Hepatocyte (in vitro differentiated cells): Measurements from ENCODE around the gene VPS33B. TPM values are rescaled to one million over a fixed set of nuclear protein-coding genes. Genes with fewer than 3 reads are reported as not detected.

Source experiments
- DNase-seq: peaks from one replicate; pipeline ENCODE4 v3.0.0-alpha.2; 2016; ENCODE audit warnings: low spot score
- H2AFZ ChIP-seq: fragments of 200-600 bp; sonication (generic); 2 replicates; pipeline ENCODE4 v1.6.0; 2016; ENCODE audit warnings: antibody characterized with exemption, mild to moderate bottlenecking
- H3K27ac ChIP-seq: fragments of 200-600 bp; sonication (generic); 2 replicates; pipeline ENCODE4 v1.5.1; 2016; ENCODE audit warnings: mild to moderate bottlenecking
- H3K27me3 ChIP-seq: fragments of 200-600 bp; sonication (generic); 2 replicates; pipeline ENCODE4 v1.6.1; 2016
- H3K36me3 ChIP-seq: fragments of 200-600 bp; sonication (generic); replicated peaks from 2 replicates; pipeline ENCODE4 v1.5.1; 2016; ENCODE audit warnings: low read depth; ENCODE audit not compliant: insufficient read depth
- H3K4me1 ChIP-seq: fragments of 200-600 bp; sonication (generic); 2 replicates; pipeline ENCODE4 v1.5.1; 2016; ENCODE audit warnings: mild to moderate bottlenecking, moderate library complexity; ENCODE audit not compliant: insufficient read depth
- H3K4me2 ChIP-seq: fragments of 200-600 bp; sonication (generic); 2 replicates; pipeline ENCODE4 v1.6.0; 2016
- H3K4me3 ChIP-seq: fragments of 200-600 bp; sonication (generic); 2 replicates; pipeline ENCODE4 v1.5.1; 2016; ENCODE audit warnings: mild to moderate bottlenecking
- H3K79me2 ChIP-seq: fragments of 200-600 bp; sonication (generic); 2 replicates; pipeline ENCODE4 v1.6.0; 2017; ENCODE audit warnings: mild to moderate bottlenecking
- H3K9me2 ChIP-seq: fragments of 200-600 bp; sonication (generic); replicated peaks from 2 replicates; pipeline ENCODE4 v1.6.0; 2017; ENCODE audit warnings: mild to moderate bottlenecking; ENCODE audit not compliant: insufficient read depth
- H3K9me3 ChIP-seq: fragments of 200-600 bp; sonication (generic); 2 replicates; pipeline ENCODE4 v1.5.1; 2016; ENCODE audit warnings: low read depth, mild to moderate bottlenecking
- H4K20me1 ChIP-seq: fragments of 200-600 bp; sonication (generic); 2 replicates; pipeline ENCODE4 v1.6.0; 2016; ENCODE audit warnings: mild to moderate bottlenecking; ENCODE audit not compliant: insufficient read depth, poor library complexity, severe bottlenecking
- CTCF ChIP-seq: fragments of 200-600 bp; sonication (generic); IDR thresholded peaks from 2 replicates; pipeline ENCODE4 v1.5.1; 2016; ENCODE audit warnings: antibody characterized with exemption, mild to moderate bottlenecking; ENCODE audit not compliant: poor library complexity
- EZH2 ChIP-seq: fragments of 200-600 bp; sonication (generic); IDR thresholded peaks from 2 replicates; pipeline ENCODE4 v1.6.1; 2016; ENCODE audit warnings: antibody characterized with exemption, mild to moderate bottlenecking, borderline replicate concordance
- EZH2phosphoT487 ChIP-seq: fragments of 200-600 bp; sonication (generic); IDR thresholded peaks from one replicate; pipeline ENCODE4 v1.6.1; 2018; ENCODE audit warnings: antibody characterized with exemption, mild to moderate bottlenecking, low read depth, moderate library complexity; ENCODE audit not compliant: unreplicated experiment, severe bottlenecking
- WGBS: methylation state at CpG from one replicate; pipeline ENCODE4 v1.1.6; 2016; ENCODE audit warnings: low lambda C conversion rate; ENCODE audit errors: missing lambda C conversion rate; 5-methylcytosine and 5-hydroxymethylcytosine counted together
- polyA plus RNA-seq: library from polyadenylated mRNA; unstranded; fragments of >200 nt; fragmentation: Nextera tagmentation; extraction: Ambion mirVana; gene quantifications from 2 replicates; pipeline ENCODE4 v1.2.1, GENCODE V29; 2016
- total RNA-seq: library from RNA; depleted of rRNA; stranded (reverse); fragments of >200 nt; gene quantifications from 2 replicates; pipeline ENCODE4 v1.2.3, GENCODE V29; 2014

VPS33B gene
- total and polyA plus RNA-seq, 2 experiments from 2014 or later = 7.8 to 11.7 TPM

- no peak for DNase-seq
- Histone ChIP-seq H3K4me1 (no peaks in the 10 kb centered on the region), H3K27ac (no peak overlapping the region), H3K27me3 (no peaks in the 10 kb centered on the region), H4K20me1 (no peaks in the 10 kb centered on the region), H3K9me3 (no peaks in the 10 kb centered on the region), H2AFZ (no peak overlapping the region), H3K4me2 (no peak overlapping the region), H3K36me3 (no peaks in the 10 kb centered on the region), H3K9me2 (no peaks in the 10 kb centered on the region), H3K79me2 (no peaks in the 10 kb centered on the region), H3K4me3 (no peak overlapping the region)
- TF ChIP-seq EZH2 = no peak
- TF ChIP-seq EZH2phosphoT487 = no peak
- TF ChIP-seq CTCF = no peak
- 95% methylated on average over 7 of the region's 7 CpGs for WGBS
Observed at GRCh38 chr15:90970274-90970673, 52.1 kb downstream of the VPS33B start.

GRCh38 chr15:90968434-90968833 is 54.0 kb downstream of the VPS33B start:
- Histone ChIP-seq H3K4me3 (no peak overlapping the region), H3K36me3 (no peaks in the 10 kb centered on the region), H3K9me3 (no peaks in the 10 kb centered on the region), H3K9me2 (no peaks in the 10 kb centered on the region), H3K27me3 (no peaks in the 10 kb centered on the region), H3K79me2 (no peaks in the 10 kb centered on the region), H2AFZ (no peak overlapping the region), H3K4me1 (no peaks in the 10 kb centered on the region), H3K4me2 (no peak overlapping the region), H3K27ac (no peak overlapping the region), H4K20me1 (no peaks in the 10 kb centered on the region)
- TF ChIP-seq EZH2phosphoT487 = no peak
- TF ChIP-seq EZH2 = no peak
- 95% methylated on average over 1 of the region's 1 CpG for WGBS
- DNase-seq = no peak

GRCh38 chr15:90967206-90967605 is 55.2 kb downstream of the VPS33B start:
- H4K20me1 ChIP-seq = no peaks in the 10 kb centered on the region
- 97% methylated on average over 5 of the region's 5 CpGs for WGBS
- no peak overlapping the region for H3K4me2 ChIP-seq
- H3K4me3 ChIP-seq = no peak overlapping the region
- no peaks in the 10 kb centered on the region for H3K27me3 ChIP-seq
- no peak for DNase-seq
- H3K36me3 ChIP-seq = no peaks in the 10 kb centered on the region
- no peak overlapping the region for H3K27ac ChIP-seq
- H3K9me3 ChIP-seq = no peaks in the 10 kb centered on the region
- no peaks in the 10 kb centered on the region for H3K4me1 ChIP-seq
- TF ChIP-seq EZH2phosphoT487 = no peak
- no peak for TF ChIP-seq EZH2
- no peak for TF ChIP-seq CTCF
- H3K9me2 ChIP-seq = no peaks in the 10 kb centered on the region
- no peak overlapping the region for H2AFZ ChIP-seq
- no peaks in the 10 kb centered on the region for H3K79me2 ChIP-seq

- no peaks in the 10 kb centered on the region for H3K4me1 ChIP-seq
- no peaks in the 10 kb centered on the region for H3K27me3 ChIP-seq
- 94% methylated on average over 9 of the region's 9 CpGs for WGBS
- H3K4me3 ChIP-seq = no peak overlapping the region
- H3K9me2 ChIP-seq = no peaks in the 10 kb centered on the region
- H2AFZ ChIP-seq = no peak overlapping the region
- TF ChIP-seq EZH2phosphoT487 (no peak), CTCF (no peak), EZH2 (no peak)
- no peaks in the 10 kb centered on the region for H3K79me2 ChIP-seq
- no peak overlapping the region for H3K27ac ChIP-seq
- no peaks in the 10 kb centered on the region for H3K9me3 ChIP-seq
- no peak overlapping the region for H3K4me2 ChIP-seq
- DNase-seq = no peak
- H4K20me1 ChIP-seq = no peaks in the 10 kb centered on the region
- H3K36me3 ChIP-seq = no peaks in the 10 kb centered on the region
Observed at GRCh38 chr15:90966262-90966661, 56.1 kb downstream of the VPS33B start.
